ENCODE results near the gene TCF4.

DNA sequence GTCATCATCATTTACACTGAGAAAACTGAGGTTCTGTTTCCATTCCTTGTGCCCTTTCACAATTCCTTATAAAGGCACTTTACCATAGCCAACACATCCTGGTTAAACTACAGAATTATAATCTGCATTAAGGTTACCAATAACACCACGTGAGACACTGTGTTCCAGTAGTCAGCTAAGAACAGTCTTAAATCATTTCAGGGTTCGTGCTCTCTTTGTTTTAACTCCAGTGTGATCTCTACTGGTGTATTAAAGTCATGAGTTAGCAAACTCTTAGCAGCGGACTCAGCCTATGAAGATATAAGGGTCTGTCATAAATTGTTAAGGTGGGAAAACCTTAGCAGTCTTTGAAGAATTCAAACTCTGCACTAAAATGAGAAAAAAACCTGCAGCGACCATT lies 53.0 kb downstream of the TCF4 start:
- TF ChIP-seq, protein P1, sequence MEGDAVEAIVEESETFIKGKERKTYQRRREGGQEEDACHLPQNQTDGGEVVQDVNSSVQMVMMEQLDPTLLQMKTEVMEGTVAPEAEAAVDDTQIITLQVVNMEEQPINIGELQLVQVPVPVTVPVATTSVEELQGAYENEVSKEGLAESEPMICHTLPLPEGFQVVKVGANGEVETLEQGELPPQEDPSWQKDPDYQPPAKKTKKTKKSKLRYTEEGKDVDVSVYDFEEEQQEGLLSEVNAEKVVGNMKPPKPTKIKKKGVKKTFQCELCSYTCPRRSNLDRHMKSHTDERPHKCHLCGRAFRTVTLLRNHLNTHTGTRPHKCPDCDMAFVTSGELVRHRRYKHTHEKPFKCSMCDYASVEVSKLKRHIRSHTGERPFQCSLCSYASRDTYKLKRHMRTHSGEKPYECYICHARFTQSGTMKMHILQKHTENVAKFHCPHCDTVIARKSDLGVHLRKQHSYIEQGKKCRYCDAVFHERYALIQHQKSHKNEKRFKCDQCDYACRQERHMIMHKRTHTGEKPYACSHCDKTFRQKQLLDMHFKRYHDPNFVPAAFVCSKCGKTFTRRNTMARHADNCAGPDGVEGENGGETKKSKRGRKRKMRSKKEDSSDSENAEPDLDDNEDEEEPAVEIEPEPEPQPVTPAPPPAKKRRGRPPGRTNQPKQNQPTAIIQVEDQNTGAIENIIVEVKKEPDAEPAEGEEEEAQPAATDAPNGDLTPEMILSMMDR (IDR thresholded peaks at IDR 0.05): no peak
- no peak for TF ChIP-seq EP300 (IDR thresholded peaks at IDR 0.05)
